Sigmoid colon (tissue), 7 donors: ENCODE measurements around the gene DHX15. TPM values are rescaled to one million over a fixed set of nuclear protein-coding genes. Genes with fewer than 3 reads are reported as not detected.

Source experiments
- DNase-seq: peaks from one replicate; pipeline ENCODE4 v3.0.0-alpha.2; 2019
- H3K27ac ChIP-seq, 4 donors: fragments of 200-600 bp; sonication (generic); one replicate each; pipeline ENCODE4 v1.5.1; 2016 to 2019; ENCODE audit warnings: mild to moderate bottlenecking in 1 of 4
- H3K27me3 ChIP-seq, 3 donors: fragments of 200-600 bp; sonication (generic); one replicate each; pipeline ENCODE4 v1.5.1; 2019; ENCODE audit warnings: mild to moderate bottlenecking in 1 of 3
- H3K36me3 ChIP-seq, 4 donors: fragments of 200-600 bp; sonication (generic); one replicate each; pipeline ENCODE4 v1.5.1; 2016 to 2019
- H3K4me1 ChIP-seq, 4 donors: fragments of 200-600 bp; sonication (generic); one replicate each; pipeline ENCODE4 v1.5.1; 2017 to 2019
- H3K4me3 ChIP-seq, 4 donors: fragments of 200-600 bp; sonication (generic); one replicate each; pipeline ENCODE4 v1.5.1; 2017 to 2019; ENCODE audit warnings: mild to moderate bottlenecking in 2 of 4, moderate library complexity in 1 of 4
- H3K9me3 ChIP-seq, 4 donors: fragments of 200-600 bp in 3 of 4; sonication (generic) in 3 of 4; one replicate each; pipeline versions ENCODE4 v1.5.1 to v1.6.1; 2013 to 2019
- EP300 ChIP-seq, 4 donors: sonication (generic); formaldehyde crosslinking; IDR thresholded peaks; one replicate each; pipeline ENCODE4 v1.6.1; 2017; ENCODE audit warnings: antibody characterized with exemption in 4 of 4
- POLR2A ChIP-seq, 2 donors: fragments of 450-650 bp; IDR thresholded peaks; one replicate each; pipeline ENCODE4 v1.6.1; 2016; ENCODE audit warnings: antibody characterized with exemption in 2 of 2, mild to moderate bottlenecking in 2 of 2, moderate library complexity in 2 of 2
- POLR2AphosphoS5 ChIP-seq, 4 donors: sonication (generic); formaldehyde crosslinking; IDR thresholded peaks; one replicate each; pipeline ENCODE4 v1.6.1; 2017; ENCODE audit warnings: antibody characterized with exemption in 4 of 4
- WGBS, 2 donors: extraction: QIAGEN DNeasy Blood & Tissue Kit; methylation state at CpG; one replicate each; pipeline ENCODE4 v1.1.7; 2013; 5-methylcytosine and 5-hydroxymethylcytosine counted together
- intact Hi-C: fragments of 100-400 bp; cut with DNase I; formaldehyde crosslinking; loops from one replicate; pipeline ENCODE4 v1.15.1; 2023
- polyA plus RNA-seq, 3 donors: library from polyadenylated mRNA; stranded (reverse); fragments of 200-250 nt; gene quantifications; one replicate each; pipeline ENCODE4 v1.2.3, GENCODE V29; 2013
- total RNA-seq, 4 donors: library from RNA; depleted of rRNA; stranded (reverse); fragments of >200 nt; gene quantifications; one replicate each; pipeline ENCODE4 v1.1.0, GENCODE V29; 2016
- TF ChIP-seq, protein P1 (sequence below), 4 experiments: fragments of 450-650 bp in 3 of 4; fragments of 200-600 bp in 1 of 4; IDR thresholded peaks; one replicate each; pipeline ENCODE4 v1.5.1; 2016 to 2019; ENCODE audit warnings: antibody characterized with exemption in 4 of 4, mild to moderate bottlenecking in 3 of 4, moderate library complexity in 2 of 4
- donor health status: healthy with polysubstance abuse.
- donor health status: Bipolar disorder and iron deficiency.
- donor health status: healthy.

Gene DHX15
- total and polyA plus RNA-seq, 7 donors, result 53.5 to 136 (median 103) TPM

GRCh38 chr4:24557026-24558025, 27.0 kb downstream of the DHX15 start:
- TF ChIP-seq POLR2A (IDR thresholded peaks at IDR 0.05) (no peak), POLR2AphosphoS5 (IDR thresholded peaks at IDR 0.05) (no peak), EP300 (IDR thresholded peaks at IDR 0.05) (no peak)
- TF ChIP-seq, protein P1, sequence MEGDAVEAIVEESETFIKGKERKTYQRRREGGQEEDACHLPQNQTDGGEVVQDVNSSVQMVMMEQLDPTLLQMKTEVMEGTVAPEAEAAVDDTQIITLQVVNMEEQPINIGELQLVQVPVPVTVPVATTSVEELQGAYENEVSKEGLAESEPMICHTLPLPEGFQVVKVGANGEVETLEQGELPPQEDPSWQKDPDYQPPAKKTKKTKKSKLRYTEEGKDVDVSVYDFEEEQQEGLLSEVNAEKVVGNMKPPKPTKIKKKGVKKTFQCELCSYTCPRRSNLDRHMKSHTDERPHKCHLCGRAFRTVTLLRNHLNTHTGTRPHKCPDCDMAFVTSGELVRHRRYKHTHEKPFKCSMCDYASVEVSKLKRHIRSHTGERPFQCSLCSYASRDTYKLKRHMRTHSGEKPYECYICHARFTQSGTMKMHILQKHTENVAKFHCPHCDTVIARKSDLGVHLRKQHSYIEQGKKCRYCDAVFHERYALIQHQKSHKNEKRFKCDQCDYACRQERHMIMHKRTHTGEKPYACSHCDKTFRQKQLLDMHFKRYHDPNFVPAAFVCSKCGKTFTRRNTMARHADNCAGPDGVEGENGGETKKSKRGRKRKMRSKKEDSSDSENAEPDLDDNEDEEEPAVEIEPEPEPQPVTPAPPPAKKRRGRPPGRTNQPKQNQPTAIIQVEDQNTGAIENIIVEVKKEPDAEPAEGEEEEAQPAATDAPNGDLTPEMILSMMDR (IDR thresholded peaks at IDR 0.05), result no peak
- Histone ChIP-seq H3K27me3 (no peaks in the 10 kb centered on the region), H3K36me3 (peaks cover 0 to 34% (median 2%) of the 10 kb centered on the region in 4 donors), H3K9me3 (no peaks in the 10 kb centered on the region), H3K4me3 (no peak overlapping the region), H3K27ac (no peak overlapping the region), H3K4me1 (peaks cover 0 to 62% (median 44%) of the 10 kb centered on the region in 4 donors)
- 39 to 45% methylated on average over 8 of the region's 8 CpGs for WGBS, 2 donors
- DNase-seq, result no peak
- intact Hi-C loops, result no loop called here

DNA sequence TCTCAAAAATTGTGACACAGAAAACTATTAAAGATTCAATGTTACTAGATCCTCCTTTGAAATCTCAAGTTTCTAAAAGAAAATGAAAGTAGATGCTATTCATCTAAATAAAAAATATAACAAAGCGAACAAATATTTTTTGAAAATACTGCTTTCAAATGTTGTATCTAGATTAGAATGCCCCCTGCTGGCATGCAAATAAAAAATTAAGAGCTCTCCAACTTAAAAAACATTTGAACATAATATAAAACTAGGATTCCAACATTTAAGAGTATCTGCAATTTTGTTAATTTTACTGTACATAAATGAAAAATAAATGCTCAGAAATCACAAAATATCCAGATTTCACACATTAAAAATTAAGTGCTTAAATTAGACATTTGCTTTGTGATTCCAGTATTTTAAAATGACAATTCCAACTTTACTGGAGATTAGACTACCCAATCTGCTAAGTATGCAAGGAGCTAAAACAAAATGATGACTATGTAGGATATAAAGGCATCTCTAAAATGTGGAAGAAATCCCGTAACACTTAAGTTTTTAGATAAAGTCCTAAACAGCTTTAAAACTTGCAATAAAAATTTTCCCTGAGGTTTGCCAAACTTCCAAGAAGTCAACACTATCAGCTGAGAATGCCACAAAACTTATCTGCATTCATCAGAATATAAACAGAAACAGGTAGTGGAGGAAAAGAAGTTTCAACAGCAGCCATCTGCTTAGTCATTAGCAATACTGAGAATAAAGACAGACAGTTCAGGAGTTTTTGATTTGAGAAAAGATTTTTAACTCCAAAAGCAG, 32.7 kb downstream of the DHX15 start:
- WGBS, 2 donors, result 83% methylated on average over 2 of the region's 2 CpGs
- Histone ChIP-seq H3K4me3 (no peak overlapping the region), H3K4me1 (peaks cover 0 to 41% (median 21%) of the 10 kb centered on the region in 4 donors), H3K27ac (peak overlapping the region in 2 of 4 donors; percentile 11 to 19), H3K36me3 (peaks cover 0 to 44% (median 2%) of the 10 kb centered on the region in 4 donors), H3K9me3 (no peaks in the 10 kb centered on the region), H3K27me3 (no peaks in the 10 kb centered on the region)
- TF ChIP-seq EP300 (IDR thresholded peaks at IDR 0.05), result no peak
- no peak for TF ChIP-seq POLR2A (IDR thresholded peaks at IDR 0.05)
- TF ChIP-seq, protein P1 (IDR thresholded peaks at IDR 0.05), result peak in 1 of 4 experiments; percentile 21
- TF ChIP-seq POLR2AphosphoS5 (IDR thresholded peaks at IDR 0.05), result no peak
- intact Hi-C loops, result loop anchor here (5.0 kb wide), 1 partner anchor 79 kb away; no protein-coding TSS in a partner anchor
- no peak for DNase-seq

GRCh38 chr4:24550441-24551175, 33.7 kb downstream of the DHX15 start:
- intact Hi-C loops, result loop anchor here (5.0 kb wide), 1 partner anchor 78 kb away; no protein-coding TSS in a partner anchor
- H3K4me3 ChIP-seq, result no peak overlapping the region
- 71 to 81% methylated on average over 6 of the region's 6 CpGs for WGBS, 2 donors
- H3K27ac ChIP-seq, result no peak overlapping the region
- H3K4me1 ChIP-seq, result peaks cover 0 to 38% (median 22%) of the 10 kb centered on the region in 4 donors
- DNase-seq, result no peak
- TF ChIP-seq, protein P1 (IDR thresholded peaks at IDR 0.05), result no peak
- no peak for TF ChIP-seq POLR2A (IDR thresholded peaks at IDR 0.05)
- H3K27me3 ChIP-seq, result no peaks in the 10 kb centered on the region
- H3K36me3 ChIP-seq, result peaks cover 0 to 44% (median 2%) of the 10 kb centered on the region in 4 donors
- H3K9me3 ChIP-seq, result no peaks in the 10 kb centered on the region

DNA sequence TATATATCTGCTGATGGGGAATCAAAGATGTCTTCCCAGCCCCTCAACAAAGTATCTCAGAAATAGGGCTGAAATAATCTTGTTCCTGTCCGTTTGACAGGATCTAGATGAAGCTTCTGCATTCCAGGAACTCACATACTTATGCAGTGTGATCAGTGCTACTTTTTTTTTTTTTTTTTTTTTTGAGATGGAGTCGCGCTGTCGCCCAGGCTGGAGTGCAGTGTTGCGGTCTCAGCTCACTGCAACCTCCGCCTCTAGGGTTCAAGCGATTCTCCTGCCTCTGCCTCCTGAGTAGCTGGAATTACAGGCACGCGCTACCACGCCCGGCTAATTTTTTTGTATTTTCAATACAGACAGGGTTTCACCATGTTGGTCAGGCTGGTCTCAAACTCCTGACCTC, 36.4 kb downstream of the DHX15 start:
- no peak for DNase-seq
- TF ChIP-seq POLR2A (IDR thresholded peaks at IDR 0.05) (no peak), POLR2AphosphoS5 (IDR thresholded peaks at IDR 0.05) (no peak), EP300 (IDR thresholded peaks at IDR 0.05) (no peak)
- TF ChIP-seq, protein P1 (IDR thresholded peaks at IDR 0.05), result no peak
- 93 to 95% methylated on average over 11 of the region's 11 CpGs for WGBS, 2 donors
- Histone ChIP-seq H3K4me3 (no peak overlapping the region), H3K9me3 (no peaks in the 10 kb centered on the region), H3K36me3 (peaks cover 0 to 25% (median 1%) of the 10 kb centered on the region in 4 donors), H3K4me1 (peaks cover 0 to 48% (median 24%) of the 10 kb centered on the region in 4 donors), H3K27me3 (no peaks in the 10 kb centered on the region), H3K27ac (no peak overlapping the region)
- intact Hi-C loops, result no loop called here
